Measurements from ENCODE around the gene NBAS. TPM values are rescaled to one million over a fixed set of nuclear protein-coding genes. Genes with fewer than 3 reads are reported as not detected.

Gene NBAS
- total RNA-seq, 1 experiment from 2014 or later: 32.5 TPM

- Histone ChIP-seq H2BK12ac (ENCODE audit: insufficient read length, low read depth, low read length) (no peak overlapping the region), H3K4me2 (ENCODE audit: insufficient read depth, insufficient read length, low read length) (no peak overlapping the region), H2BK15ac (ENCODE audit: low read depth, low read length) (no peak overlapping the region), H3K79me1 (ENCODE audit: insufficient read depth, low read depth, low read length, poor library complexity, severe bottlenecking) (no peaks in the 10 kb centered on the region), H4K91ac (ENCODE audit: insufficient read length, low read depth, low read length) (no peak overlapping the region), H2BK5ac (ENCODE audit: insufficient read length, low read length) (no peak overlapping the region), H3K27me3 (ENCODE audit: insufficient read depth, low read length) (no peaks in the 10 kb centered on the region), H4K20me1 (ENCODE audit: control insufficient read depth, insufficient read depth, insufficient read length) (no peaks in the 10 kb centered on the region), H2BK20ac (ENCODE audit: low read depth, low read length, poor library complexity, severe bottlenecking) (no peak overlapping the region), H3K4me1 (ENCODE audit: insufficient read depth, low read length) (no peaks in the 10 kb centered on the region; the same call in 1 of the 2 replicates), H3K18ac (ENCODE audit: insufficient read length, low read depth, low read length) (no peak overlapping the region), H4K8ac (replicated peaks; ENCODE audit: insufficient read length, low read depth, low read length) (no peak overlapping the region), H3K14ac (ENCODE audit: insufficient read depth, low read length) (no peak overlapping the region), H3K9me3 (ENCODE audit: control insufficient read depth, low read depth, low read length) (no peaks in the 10 kb centered on the region), H3K9ac (ENCODE audit: extremely low read depth, insufficient read length, low read length) (no peak overlapping the region), H3K79me2 (ENCODE audit: insufficient read depth, low read length) (no peaks in the 10 kb centered on the region), H3K27ac (ENCODE audit: insufficient read length, low read depth, low read length) (no peak overlapping the region), H3K23ac (ENCODE audit: insufficient read length, low read depth, low read length) (no peak overlapping the region), H3K23me2 (ENCODE audit: insufficient read length, low read depth, low read length, poor library complexity, severe bottlenecking) (no peaks in the 10 kb centered on the region), H4K5ac (ENCODE audit: insufficient read length, low read depth, low read length) (no peak overlapping the region), H2BK120ac (ENCODE audit: low read depth, low read length, poor library complexity, severe bottlenecking) (no peak overlapping the region), H3K56ac (ENCODE audit: insufficient read length, low read depth, low read length) (no peak overlapping the region), H2AFZ (ENCODE audit: low read length) (no peak overlapping the region), H3K4ac (ENCODE audit: low read depth, low read length) (no peak overlapping the region), H2AK5ac (ENCODE audit: insufficient read length, low read length) (no peak overlapping the region), H3T11ph (ENCODE audit: low read length) (no peak overlapping the region)
- H3K36me3 Mint-ChIP-seq (ENCODE audit: insufficient read depth in 1 of 3, low read depth in 3 of 3): peaks cover 0 to 1% (median 0%) of the 10 kb centered on the region in 3 experiments; a peak in 2 of 7 replicates
- peaks cover 6 to 11% of the 10 kb centered on the region in 2 experiments for H3K4me1 Mint-ChIP-seq
- H3K27me3 Mint-ChIP-seq (ENCODE audit: low read depth): no peaks in the 10 kb centered on the region
- no CpG with 5 or more reads among the region's 5 CpGs for WGBS (ENCODE audit: extremely low coverage, insufficient read length, low lambda C conversion rate)
- no peak overlapping the region for H3K4me3 Mint-ChIP-seq
- no peak for DNase-seq
- H3K9me3 Mint-ChIP-seq: no peaks in the 10 kb centered on the region
- H3K27ac Mint-ChIP-seq: no peak overlapping the region
- TF ChIP-seq CTCF (conservative IDR thresholded peaks at IDR 0.05): no peak
Measured at GRCh38 chr2:15426606-15427005, 134.5 kb downstream of the NBAS start.
